ENCODE results near the gene SLC38A8.

The SLC38A8 gene

DNA sequence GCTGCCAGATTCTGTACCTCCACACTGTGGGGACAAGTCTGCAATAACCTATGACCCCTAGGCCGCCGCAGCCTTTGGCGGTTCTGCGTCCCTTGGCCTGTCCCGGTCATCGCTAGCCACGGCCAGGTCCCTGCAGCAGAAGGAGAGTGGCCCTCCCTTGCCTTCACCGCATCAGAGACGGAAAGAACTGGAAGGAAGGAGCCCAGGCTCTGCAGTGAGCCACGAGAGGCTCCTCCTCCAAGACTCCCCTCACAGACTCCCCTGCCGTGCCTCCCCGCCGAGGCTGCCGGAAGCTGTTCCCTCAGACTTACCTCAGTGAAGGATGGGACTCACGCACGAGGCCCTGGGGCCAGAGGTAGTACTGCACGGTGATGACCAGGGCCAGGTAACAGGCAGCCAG lies 11.0 kb downstream of the SLC38A8 start:
- DNase-seq (ENCODE audit: low read depth) = no peak

DNA sequence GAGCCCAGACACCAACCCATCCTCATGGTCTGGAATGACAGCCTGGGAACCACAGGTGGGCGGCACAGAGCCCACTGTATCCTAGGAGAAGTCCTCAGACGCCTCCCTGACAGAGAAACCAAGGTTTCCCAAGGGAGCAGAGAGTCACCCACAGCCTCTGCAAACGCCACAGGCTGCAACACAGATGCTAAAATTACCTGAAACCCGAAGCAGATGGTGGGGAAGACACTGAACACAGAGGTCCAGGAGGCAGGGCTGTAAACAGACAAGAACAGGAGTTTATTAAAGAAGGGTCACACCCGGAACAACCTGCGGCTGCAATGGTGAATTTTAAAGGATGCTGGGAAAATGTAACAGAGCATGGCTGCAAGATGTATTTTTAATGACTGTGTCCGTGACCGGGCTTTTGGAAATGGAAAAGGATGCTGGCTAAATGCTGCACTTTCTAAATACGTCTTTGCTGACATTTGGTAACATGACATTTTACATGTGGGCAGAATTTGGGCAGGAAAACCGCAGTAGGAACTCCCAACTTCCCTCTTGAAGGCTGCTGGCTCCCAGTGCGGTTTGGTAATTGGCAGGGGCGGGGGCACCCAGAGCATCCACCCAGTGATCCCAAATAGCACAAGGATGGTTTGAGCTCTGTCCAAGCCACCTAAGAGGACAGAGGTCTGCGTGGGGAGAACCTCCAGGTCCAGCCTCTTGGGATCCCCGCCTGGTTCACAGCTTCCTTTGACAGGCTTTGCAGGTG lies 13.1 kb downstream of the SLC38A8 start:
- DNase-seq (ENCODE audit: low read depth) = no peak

DNA sequence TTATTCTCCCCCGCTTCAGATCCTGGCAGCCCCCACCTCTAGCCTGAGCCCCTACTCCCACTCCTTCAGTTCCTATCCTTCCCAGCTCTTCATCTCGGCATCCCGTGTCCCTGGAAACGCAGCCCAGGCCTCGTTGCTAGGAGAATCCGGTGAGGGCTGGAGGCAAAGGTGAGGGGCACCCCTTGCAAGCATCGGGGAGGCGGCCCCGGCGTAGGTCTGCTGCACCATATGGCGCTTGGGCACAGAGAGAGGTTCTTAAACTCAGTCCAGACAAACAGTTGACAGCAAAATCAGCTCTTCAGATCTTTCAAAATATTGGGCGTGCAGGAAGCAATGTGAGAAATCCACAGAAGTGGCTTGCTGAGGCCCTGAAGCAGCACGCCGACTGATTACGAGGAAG lies 15.0 kb downstream of the SLC38A8 start:
- DNase-seq (ENCODE audit: low read depth) = no peak

DNA sequence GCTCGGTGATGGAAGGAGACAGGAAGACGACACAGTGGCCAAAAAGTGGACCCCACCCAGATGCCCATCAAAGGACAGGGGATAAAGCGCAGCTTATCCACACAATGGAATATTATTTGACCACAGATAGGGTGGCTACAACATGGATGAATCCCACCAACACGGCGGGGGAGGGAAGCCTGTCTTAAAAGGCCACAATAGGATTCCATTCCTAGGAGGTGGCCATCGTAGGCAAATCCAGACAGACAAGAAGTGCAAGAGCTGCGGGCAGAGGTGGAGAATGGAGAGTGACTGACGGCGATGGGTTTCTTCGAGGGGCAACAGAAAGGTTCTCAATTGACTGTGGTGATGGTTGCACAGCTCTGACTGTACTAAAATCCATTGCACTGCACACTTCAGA lies 16.0 kb downstream of the SLC38A8 start:
- DNase-seq (ENCODE audit: low read depth) = no peak

DNA sequence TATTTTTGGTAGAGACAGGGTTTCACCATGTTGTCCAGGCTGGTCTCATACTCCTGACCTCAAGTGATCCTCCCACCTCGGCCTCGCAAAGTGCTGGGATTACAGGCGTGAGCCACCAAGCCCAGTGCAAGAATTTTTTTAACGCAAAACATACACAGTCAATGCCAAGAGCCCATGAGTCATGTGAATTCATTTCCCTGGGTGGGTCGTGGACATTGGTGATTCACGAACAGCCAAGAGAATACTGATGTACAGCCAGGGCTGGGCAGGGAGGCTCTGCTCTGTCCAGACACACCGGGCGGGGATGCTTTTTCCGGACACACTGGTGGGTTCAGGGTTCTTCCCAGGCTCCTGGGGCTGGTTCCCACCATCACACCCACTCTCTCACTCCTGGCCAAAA lies 17.7 kb downstream of the SLC38A8 start:
- DNase-seq (ENCODE audit: low read depth) = no peak

DNA sequence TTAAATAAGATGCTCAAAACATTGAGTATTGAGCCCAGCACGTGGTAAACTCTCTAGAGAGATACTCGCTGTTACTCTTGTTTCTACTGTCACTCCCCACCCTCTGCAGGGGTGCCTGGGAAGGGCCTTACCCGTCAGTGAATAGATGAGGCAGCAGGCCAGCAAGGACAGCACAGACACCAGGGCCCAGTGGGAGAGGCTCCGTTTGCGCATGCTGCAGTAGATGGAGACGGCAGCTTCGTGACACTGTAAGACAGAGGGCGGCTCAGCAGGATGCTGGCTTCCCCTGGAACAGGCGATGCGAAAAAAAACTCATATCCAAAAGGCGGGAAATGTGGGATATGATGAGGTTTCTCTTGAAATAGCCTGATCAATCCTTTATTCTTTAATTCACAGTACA lies 20.0 kb downstream of the SLC38A8 start:
- no peak for DNase-seq (ENCODE audit: low read depth)

DNA sequence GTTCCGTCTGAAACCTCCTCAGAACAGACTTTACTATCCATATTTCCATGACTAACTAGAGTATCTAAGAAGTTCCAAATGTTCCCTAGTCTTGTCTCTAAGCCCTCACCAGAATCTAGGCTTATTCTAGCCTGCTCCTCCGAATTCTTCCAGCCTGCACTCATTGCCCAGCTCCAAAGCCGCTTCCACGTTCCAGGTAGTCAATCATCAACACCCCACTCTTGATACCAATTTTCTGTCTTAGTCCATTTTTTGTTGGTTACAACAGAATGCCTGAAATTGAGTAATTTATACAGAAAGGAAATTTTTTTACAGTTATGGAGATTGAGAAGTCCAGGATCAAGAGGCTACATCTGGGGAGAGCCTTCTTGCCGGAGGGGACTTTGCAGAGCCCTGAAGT lies 21.1 kb downstream of the SLC38A8 start:
- no peak for DNase-seq (ENCODE audit: low read depth)

DNA sequence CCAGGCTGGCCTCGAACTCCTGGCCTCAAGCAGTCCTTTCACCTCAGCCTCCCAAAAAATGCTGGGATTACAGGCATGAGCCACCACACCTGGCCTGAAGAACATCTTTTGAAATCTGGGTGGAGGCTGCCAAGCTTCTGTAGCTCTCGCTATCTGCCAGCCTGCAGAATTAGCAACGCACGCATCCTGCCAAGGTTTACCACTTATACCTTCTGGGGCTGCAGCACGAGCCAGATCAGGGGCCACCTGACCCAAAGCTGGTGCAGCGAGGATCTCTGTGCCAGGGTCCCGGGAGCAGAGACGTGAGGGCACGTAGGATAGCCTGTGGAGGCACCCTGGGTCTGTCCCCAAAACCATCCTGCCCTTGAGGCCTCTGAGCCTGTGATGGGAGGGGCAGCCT lies 22.2 kb downstream of the SLC38A8 start:
- DNase-seq (ENCODE audit: low read depth) = no peak

DNA sequence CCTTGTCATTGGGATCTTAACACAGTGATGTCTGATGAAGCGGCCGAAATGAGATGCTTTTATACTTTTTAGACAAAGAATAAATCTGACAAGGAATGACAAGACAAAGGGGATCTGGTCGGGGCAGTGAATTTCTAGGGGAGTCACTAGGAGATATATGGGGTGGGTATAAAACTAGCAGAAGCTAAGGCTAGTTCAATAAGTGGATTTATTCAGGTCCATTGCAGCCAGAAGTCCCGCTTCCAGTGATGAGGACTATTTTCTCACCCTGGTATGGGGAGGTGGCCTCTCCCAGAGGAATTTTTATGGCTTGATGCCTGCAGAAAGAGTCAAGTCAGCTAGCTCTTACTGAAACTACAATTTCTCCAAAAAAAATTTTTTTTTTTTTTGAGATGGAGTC lies 23.9 kb downstream of the SLC38A8 start:
- DNase-seq (ENCODE audit: low read depth) = no peak

DNA sequence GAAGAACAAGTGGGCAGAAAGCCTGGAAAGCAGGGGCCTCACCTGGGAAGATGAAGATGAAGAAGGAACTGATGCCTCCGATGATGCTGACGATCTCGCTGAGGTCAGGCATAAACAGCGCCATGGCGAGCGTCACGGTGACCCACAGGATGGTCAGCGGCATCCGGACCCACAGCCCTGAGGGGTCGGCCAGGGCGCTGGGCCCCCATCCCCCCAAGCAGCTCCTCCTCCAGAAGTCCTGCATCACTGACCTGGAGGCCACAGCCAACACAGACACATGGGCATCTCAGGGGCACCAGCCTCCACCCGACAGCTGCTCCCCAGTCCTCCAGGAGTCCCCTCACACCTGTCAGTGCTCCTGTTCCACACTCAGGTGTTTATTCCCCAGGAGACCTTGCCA lies 26.1 kb downstream of the SLC38A8 start:
- no peak for DNase-seq (ENCODE audit: low read depth)

DNA sequence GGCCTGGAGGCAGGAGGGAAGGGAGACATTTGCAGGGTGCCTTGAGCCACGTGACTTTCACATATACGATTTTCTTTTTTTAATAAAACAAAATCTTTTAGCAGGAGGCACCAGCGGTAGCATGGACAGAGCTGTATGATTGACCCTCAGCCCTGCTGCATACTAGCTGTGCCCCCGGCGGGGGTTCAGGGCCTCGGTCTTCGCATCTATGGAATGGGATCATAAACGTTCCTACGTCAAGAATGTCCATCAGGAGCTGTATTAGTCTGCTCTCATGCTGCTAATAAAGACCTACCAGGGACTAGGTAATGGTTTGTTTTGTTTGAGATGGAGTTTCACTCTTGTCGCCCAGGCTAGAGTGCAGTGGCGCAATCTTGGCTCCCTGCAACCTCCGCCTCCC lies 27.2 kb downstream of the SLC38A8 start:
- DNase-seq (ENCODE audit: low read depth) = no peak

DNA sequence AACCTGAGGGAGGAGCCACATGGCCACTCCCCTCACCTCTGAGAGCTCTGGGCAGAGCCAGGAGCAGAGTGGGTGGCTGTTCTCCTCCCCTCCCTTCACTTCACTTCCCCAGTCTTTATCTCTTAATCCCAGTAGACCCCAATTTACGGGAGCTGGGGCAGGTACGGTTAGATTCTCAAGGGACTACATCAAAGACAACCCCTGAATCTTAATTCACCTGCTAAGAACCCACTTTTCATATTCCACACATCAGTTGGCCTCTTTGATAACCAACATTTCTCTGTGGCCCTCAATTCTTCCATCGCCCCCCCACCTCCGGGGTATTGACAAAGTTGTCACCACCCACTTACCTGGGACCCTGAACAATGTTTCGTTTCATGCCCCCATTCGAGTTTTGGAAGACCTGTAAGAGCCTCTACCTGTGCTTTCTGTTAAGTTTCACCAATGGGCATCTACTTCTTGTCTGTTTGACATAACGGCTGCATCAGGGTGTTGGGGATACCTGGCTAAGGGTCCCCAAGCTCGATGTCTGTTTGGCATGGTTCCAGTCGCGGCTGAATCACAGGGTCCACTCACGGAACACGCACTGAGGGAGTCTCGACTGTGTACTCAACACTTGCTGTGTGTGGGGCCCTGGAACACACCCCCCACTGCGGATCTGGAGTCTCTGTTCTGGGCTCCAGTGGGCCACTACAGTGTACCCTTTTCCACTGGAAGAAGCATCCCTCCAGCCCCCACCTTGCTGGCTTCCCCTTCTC lies 27.8 kb downstream of the SLC38A8 start:
- DNase-seq (ENCODE audit: low read depth) = no peak

DNA sequence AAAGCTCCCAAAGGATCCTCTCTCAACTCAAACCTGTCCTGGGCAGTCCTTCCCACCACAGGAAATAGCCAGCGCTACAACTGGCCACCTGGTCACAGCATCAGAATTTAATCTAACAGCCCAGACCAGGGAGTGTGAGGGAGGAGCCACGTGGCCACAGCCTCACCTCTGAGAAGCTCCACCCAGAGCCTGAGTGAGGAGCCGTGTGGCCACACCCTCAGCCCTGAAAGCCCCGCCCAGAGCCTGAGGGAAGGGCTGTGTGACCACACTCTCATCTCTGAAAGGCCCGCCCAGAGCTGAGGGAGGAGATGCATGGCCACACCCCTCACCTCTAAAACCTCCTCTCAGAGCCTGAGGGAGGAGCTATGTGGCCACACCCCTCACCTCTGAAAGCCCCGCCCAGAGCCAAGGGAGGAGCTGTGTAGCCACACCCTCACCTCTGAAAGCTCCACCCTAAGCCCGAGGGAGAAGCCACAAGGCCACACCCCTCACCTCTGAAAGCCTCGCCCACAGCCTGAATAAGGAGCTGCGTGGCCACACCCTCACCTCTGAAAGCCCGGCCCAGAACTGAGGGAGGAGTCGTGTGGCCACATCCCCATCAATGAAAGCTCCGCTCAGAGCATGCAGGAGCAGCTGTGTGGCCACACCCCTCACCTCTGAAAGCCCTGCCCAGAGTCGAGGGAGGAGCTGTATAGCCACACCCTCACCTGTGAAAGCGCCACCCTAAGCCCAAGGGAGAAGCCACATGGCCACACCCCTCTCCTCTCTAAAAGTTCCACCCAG lies 28.6 kb downstream of the SLC38A8 start:
- DNase-seq (ENCODE audit: low read depth) = peak; percentile 7

DNA sequence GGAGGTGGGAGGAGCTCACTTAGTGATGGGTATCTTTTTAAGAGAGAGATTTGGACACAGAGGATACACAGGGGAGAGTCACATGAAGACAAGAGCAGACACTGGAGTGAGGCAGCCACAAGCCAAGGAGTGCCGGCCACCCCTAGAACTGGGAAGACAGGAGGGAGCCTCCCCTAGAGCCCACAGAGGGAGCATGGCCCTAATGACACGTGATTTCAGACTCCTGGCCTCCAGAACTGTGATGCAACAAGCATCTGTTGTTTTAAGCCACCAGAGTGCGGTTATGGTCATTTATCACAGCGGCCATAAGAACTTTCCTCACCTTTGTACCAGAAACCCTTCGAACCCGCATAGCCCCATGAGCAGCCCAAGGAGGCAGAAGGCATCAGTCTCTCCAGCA lies 33.3 kb downstream of the SLC38A8 start:
- DNase-seq (ENCODE audit: low read depth) = no peak

DNA sequence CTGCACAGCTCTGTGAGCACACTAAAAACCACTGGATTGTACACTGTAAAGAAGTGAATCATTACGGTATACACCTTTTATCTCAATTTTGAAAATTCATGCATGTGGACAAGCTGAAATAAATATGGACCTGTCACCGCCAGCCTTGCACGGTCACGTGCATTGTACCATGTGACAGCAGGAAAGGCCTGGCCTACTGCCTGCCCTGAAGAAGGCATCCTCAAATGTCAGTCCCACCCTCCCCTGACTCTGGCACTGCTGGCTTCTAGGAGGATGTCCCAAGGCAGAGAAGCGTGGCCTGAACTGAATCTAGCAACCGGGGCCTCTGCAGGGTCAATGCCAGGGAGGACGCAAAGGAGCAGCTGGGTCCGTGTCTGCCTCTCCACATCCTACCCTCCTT lies 34.6 kb downstream of the SLC38A8 start:
- DNase-seq (ENCODE audit: low read depth) = no peak

DNA sequence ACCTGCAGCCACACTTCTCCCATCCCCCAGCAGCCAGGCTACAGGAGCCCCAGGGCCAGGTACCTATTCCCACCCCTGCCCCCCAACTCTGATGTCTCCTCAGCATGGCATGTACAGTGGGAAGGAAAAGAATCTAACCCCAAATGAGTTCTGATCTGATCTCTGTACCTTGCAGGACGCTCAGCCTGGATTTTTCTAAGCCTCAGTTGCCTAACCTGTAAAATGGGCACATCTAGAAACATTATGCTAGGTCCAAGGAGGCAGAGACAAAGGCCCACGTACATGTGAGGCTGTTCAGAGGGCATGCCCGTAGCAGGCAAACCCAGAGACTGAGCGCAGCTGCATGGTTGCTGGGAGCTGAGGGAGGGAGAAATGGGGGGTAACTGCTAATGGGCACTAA lies 35.1 kb downstream of the SLC38A8 start:
- no peak for DNase-seq (ENCODE audit: low read depth)

DNA sequence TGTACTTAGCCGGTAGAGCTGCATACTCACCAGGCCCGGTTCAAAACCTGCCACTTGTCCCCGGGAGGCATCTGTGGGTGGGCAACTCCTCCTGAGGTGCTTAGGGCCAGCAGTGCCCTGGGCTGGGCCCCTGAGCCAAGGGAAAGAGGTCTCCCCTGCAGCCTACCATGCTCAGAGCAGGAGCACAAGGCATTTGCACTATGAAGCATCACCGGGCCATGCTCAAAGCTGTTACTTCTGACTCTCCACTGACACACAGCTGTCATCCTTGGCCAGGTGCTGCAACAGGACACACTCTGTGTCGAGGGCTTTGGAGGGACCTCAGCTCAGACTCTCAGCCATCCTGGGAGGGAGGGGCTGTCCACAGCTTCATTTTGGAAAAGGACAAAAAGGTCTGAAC lies 37.2 kb downstream of the SLC38A8 start:
- no peak for DNase-seq (ENCODE audit: low read depth)

DNA sequence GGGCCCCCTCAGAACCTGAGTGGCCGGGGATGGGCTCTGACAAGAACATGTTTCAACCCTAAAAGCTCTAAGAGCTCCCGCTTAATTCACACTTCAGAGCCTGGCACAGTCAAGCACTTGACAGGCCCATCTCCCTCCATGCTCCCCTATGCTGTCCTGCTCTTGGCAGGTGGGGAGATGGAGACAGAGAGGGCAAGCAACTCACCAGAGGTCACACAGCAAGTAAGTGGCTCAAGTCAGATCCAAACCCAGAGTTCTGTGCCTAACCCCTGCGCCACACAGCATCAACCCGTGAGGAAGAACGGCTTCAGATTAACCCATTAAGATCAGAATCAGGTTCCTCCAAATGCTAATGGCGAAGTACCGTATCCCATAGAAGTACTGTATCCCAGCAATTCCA lies 38.2 kb downstream of the SLC38A8 start:
- no peak for DNase-seq (ENCODE audit: low read depth)

DNA sequence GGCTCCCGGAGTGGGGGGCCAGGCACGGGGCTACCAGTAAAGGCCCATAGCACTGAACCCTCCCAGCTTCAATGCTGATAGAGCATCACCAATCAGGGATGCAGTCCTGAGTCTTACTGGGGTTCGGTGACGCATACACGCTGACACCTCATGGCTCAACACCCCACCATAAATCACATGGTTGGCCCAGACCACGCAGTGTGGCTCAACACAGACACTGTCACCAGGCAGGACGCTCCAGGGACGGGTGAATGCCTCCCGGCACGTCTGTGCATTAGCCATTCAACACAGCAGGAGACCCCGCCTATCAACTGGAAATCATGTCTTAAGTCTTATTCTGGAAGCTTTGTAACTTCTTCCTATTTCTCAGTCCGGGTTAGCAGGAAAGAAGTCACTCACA lies 39.6 kb downstream of the SLC38A8 start:
- DNase-seq (ENCODE audit: low read depth) = no peak

DNA sequence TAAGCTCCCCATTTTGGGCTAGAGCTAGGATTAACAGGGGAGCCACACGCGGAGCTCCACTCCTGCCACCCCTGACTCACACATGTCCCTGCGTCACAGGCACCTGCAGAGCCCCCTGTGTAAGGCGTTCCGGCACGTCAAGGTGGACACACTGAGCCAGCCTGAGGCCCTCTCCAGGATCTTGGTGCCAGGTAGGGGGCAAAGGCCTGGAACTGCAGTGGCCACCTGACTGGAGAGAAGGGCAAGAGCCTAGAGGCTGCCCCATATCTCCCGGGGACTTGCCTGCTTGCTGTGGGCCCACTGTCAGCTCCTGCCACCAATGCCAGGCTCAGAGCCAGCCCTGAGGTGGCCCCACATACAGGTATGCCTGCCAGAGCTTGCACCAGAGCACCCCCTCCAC lies 40.9 kb downstream of the SLC38A8 start:
- no peak for DNase-seq (ENCODE audit: low read depth)

DNA sequence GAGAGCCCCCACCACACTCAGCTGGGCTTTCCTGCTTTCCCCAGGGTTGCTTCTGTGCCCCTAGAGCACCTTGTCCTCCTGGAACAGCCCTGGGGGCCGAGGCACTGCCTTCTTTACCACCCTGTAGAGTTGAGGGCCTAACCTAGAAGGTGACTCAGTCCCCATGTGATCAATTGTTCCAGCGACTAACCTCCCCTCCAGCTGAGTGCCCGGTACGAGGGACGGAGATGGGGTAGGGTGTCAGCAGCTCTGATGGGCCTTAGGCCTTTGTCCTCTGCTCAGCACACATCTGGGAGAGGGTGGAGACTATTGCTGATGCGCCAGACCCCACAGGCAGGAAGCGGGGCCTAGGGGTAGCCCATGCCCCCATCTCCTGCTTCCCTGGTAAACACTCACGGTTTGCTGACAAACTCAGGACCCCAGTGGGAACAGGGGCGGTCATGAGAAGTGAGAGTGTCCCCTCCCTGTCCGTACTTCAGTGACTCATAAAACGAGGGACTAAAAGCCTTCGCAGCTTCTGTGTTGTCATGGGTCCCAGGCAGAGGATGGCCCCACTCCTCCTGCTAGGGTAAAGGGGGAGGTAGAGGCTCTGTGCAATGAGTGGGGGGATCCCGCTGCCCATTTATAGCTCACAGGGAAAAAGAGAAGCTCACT lies 41.5 kb downstream of the SLC38A8 start:
- no peak for DNase-seq (ENCODE audit: low read depth)

DNA sequence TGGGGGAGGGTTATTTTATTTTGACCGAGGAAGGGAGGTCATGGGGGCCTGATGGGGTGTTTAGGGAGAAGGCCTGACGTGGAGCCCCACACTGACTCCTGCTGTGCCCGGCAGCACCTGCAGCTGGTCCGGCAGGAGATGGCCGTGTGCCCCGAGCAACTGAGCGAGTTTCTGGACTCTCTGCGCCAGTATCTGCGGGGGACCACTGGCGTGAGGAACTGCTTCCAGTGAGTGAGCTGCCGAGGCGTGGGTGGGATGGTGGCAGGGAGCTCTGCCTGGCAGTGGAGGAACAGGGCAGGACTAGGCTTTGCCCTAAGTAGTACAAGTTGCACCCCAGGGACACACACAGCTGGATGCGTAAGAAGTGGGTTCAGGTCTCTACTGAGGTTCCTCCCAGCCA lies 44.5 kb downstream of the SLC38A8 start:
- no peak for DNase-seq (ENCODE audit: low read depth)

Data from activated T-helper 9 cell treated with anti-CD3 and anti-CD28 coated beads, Interleukin-2, amount 50 U/mL, for 16 hours (primary cell).